Measurements from ENCODE around the gene ZNF69. TPM values are rescaled to one million over a fixed set of nuclear protein-coding genes. Genes with fewer than 3 reads are reported as not detected.

ZNF69 gene
- polyA plus RNA-seq, 1 donor, result 32.2 TPM

Other genes starting within 250 kb of the ZNF69 start
- gene ZNF823, start 148.8 kb upstream of the ZNF69 start, polyA plus RNA-seq (ENCODE audit: insufficient read length), result 13.4 TPM
- 18.3 TPM for gene ZNF441, start 120.8 kb upstream of the ZNF69 start, polyA plus RNA-seq (ENCODE audit: insufficient read length)
- 7.4 TPM for gene ZNF491, start 89.3 kb upstream of the ZNF69 start, polyA plus RNA-seq (ENCODE audit: insufficient read length)
- gene ZNF440, start 73.5 kb upstream of the ZNF69 start, polyA plus RNA-seq (ENCODE audit: insufficient read length), result 28.8 TPM
- gene ZNF439, start 39.1 kb upstream of the ZNF69 start, polyA plus RNA-seq (ENCODE audit: insufficient read length), result 34.7 TPM
- 29.6 TPM for gene ZNF700, start 37.3 kb downstream of the ZNF69 start, polyA plus RNA-seq (ENCODE audit: insufficient read length)
- 13.4 TPM for gene ZNF763, start 77.3 kb downstream of the ZNF69 start, polyA plus RNA-seq (ENCODE audit: insufficient read length)
- 23.1 TPM for gene ZNF433, start 147.9 kb downstream of the ZNF69 start, polyA plus RNA-seq (ENCODE audit: insufficient read length)
- 2.8 TPM for gene ZNF878, start 165.2 kb downstream of the ZNF69 start, polyA plus RNA-seq (ENCODE audit: insufficient read length)
- gene ZNF844, start 176.9 kb downstream of the ZNF69 start, polyA plus RNA-seq (ENCODE audit: insufficient read length), result 34.0 TPM